ENCODE results near the gene TJP1. TPM values are rescaled to one million over a fixed set of nuclear protein-coding genes. Genes with fewer than 3 reads are reported as not detected.

Gene TJP1
- total RNA-seq, 2 experiments from 2014 or later, result not detected

GRCh38 chr15:29854413-29854812, 32.1 kb upstream of the TJP1 start:
- CTCF ChIA-PET, result no interaction called here

DNA sequence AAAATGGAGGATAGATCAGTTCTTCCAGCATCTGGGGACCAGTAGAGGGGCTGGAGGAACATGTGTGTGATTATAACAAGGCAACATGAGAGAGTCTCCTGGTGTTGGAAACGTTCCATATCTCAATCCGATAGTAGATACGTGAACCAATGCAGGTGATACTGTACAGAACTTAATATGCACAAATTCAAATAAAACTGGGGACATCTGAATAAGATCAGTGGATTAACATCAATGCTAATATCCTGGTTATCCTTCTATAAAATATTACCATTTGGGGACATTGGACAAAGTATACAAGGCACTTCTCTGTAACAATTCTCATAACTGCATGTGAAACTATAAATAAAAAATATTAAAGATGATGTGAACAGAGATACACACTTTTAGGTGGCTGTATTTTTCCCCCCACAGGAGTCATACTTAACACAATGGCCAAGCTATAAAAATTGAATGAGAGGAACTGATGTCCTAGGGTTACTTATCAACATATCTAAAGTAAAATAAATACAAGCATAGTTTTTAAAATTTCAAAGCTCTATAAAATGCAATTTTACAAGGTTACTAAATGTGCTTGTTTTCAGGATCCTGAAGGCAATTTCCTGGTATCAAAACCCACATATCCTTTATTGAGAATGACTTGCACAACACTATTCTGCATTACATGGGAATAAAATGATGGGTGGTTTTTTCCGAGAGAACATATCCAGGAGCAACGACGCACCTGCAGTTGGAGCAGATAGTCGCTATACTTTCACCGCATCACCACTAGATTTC, 31.1 kb upstream of the TJP1 start:
- Mint-ChIP-seq H3K4me1 (ENCODE audit: low read depth) (no peaks in the 10 kb centered on the region), H3K36me3 (no peaks in the 10 kb centered on the region), H3K27me3 (peaks cover 1% of the 10 kb centered on the region), H3K9me3 (peaks cover 6% of the 10 kb centered on the region), H3K27ac (no peak overlapping the region), H3K4me3 (no peak overlapping the region)
- ChIA-PET POLR2A (no interaction called here), CTCF (no interaction called here)
- intact Hi-C loops (cut with micrococcal nuclease), result no loop called here
- DNase-seq, result no peak

More at GRCh38 chr15:29854413-29854812, 32.1 kb upstream of the TJP1 start:
- no peaks in the 10 kb centered on the region for H3K4me1 Mint-ChIP-seq (ENCODE audit: low read depth)
- peaks cover 6% of the 10 kb centered on the region for H3K9me3 Mint-ChIP-seq
- no peaks in the 10 kb centered on the region for H3K36me3 Mint-ChIP-seq
- DNase-seq, result no peak
- intact Hi-C loops (cut with micrococcal nuclease), result no loop called here
- peaks cover 1% of the 10 kb centered on the region for H3K27me3 Mint-ChIP-seq
- no peak overlapping the region for H3K4me3 Mint-ChIP-seq
- POLR2A ChIA-PET, result no interaction called here
- H3K27ac Mint-ChIP-seq, result no peak overlapping the region

GRCh38 chr15:29852201-29852600, 29.9 kb upstream of the TJP1 start:
- no peak for DNase-seq
- no peaks in the 10 kb centered on the region for H3K4me1 Mint-ChIP-seq (ENCODE audit: low read depth)
- ChIA-PET CTCF (no interaction called here), POLR2A (no interaction called here)
- H3K27me3 Mint-ChIP-seq, result peaks cover 1% of the 10 kb centered on the region
- no peaks in the 10 kb centered on the region for H3K36me3 Mint-ChIP-seq
- H3K27ac Mint-ChIP-seq, result no peak overlapping the region
- intact Hi-C loops (cut with micrococcal nuclease), result no loop called here
- no peak overlapping the region for H3K4me3 Mint-ChIP-seq
- H3K9me3 Mint-ChIP-seq, result peaks cover 13% of the 10 kb centered on the region

DNA sequence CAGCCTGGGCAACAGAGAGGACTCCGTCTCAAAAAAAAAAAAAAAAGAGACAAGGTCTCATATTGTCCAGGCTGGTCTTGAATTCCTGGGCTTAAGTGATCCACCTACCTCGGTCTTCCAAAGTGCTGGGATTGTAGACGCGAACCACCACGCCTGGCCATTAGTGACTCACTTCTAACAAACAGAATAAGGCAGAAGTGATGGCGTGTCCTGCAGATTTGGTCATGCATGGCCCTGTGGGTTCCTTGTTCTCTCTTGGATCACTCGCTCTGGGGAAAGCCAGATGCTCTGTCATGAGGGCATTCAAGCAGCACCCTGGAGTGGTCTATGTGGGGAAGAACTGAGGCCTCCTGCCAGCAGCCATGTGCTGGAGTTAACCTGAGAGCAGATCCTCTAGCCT, 27.4 kb upstream of the TJP1 start:
- H3K9me3 Mint-ChIP-seq, result peaks cover 15% of the 10 kb centered on the region
- no peaks in the 10 kb centered on the region for H3K4me1 Mint-ChIP-seq (ENCODE audit: low read depth)
- peaks cover 3% of the 10 kb centered on the region for H3K27me3 Mint-ChIP-seq
- no peak for DNase-seq
- no peak overlapping the region for H3K4me3 Mint-ChIP-seq
- ChIA-PET CTCF (no interaction called here), POLR2A (no interaction called here)
- no peak overlapping the region for H3K27ac Mint-ChIP-seq
- intact Hi-C loops (cut with micrococcal nuclease), result no loop called here
- H3K36me3 Mint-ChIP-seq, result no peaks in the 10 kb centered on the region

- H3K4me1 Mint-ChIP-seq (ENCODE audit: low read depth), result no peaks in the 10 kb centered on the region
- H3K9me3 Mint-ChIP-seq, result peaks cover 15% of the 10 kb centered on the region
- no peak overlapping the region for H3K27ac Mint-ChIP-seq
- no peak overlapping the region for H3K4me3 Mint-ChIP-seq
- H3K36me3 Mint-ChIP-seq, result no peaks in the 10 kb centered on the region
- ChIA-PET POLR2A (no interaction called here), CTCF (no interaction called here)
- DNase-seq, result no peak
- intact Hi-C loops (cut with micrococcal nuclease), result no loop called here
- peaks cover 2% of the 10 kb centered on the region for H3K27me3 Mint-ChIP-seq
Observed at GRCh38 chr15:29849218-29849617, 26.9 kb upstream of the TJP1 start.

DNA sequence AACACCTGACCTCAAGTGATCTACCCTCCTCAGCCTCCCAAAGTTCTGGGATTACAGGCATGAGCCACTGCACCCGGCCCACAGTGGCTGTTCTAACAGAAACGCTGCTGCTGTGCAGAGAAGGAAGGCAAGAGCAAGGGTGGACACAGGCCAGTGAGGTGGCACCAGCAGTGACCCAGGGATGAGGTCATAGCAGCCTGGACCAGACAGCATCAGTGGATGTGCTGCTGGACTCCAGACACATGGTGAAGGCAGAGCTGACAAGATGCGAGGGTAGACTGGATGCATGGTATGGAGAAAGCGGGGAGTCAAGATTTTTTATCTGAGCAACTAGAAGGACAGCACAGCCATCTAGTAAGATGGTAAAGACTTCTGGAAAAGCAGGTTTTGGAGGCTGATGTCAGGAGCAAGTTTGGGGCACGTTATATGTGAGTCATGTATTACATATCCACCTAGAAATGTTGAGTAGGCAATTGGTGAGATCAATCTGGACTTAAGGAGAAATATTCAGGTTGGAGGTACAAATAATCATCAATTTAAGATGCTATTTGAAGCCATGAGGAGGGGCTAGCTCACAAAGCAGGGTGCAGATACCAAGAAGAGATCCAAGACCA, 22.1 kb upstream of the TJP1 start:
- H3K4me1 Mint-ChIP-seq (ENCODE audit: low read depth), result no peaks in the 10 kb centered on the region
- POLR2A ChIA-PET, result no interaction called here
- no peaks in the 10 kb centered on the region for H3K36me3 Mint-ChIP-seq
- DNase-seq, result no peak
- no peak overlapping the region for H3K27ac Mint-ChIP-seq
- H3K9me3 Mint-ChIP-seq, result peaks cover 9% of the 10 kb centered on the region
- no peak overlapping the region for H3K4me3 Mint-ChIP-seq
- intact Hi-C loops (cut with micrococcal nuclease), result no loop called here
- peaks cover 7% of the 10 kb centered on the region for H3K27me3 Mint-ChIP-seq
- CTCF ChIA-PET, result no interaction called here

DNA sequence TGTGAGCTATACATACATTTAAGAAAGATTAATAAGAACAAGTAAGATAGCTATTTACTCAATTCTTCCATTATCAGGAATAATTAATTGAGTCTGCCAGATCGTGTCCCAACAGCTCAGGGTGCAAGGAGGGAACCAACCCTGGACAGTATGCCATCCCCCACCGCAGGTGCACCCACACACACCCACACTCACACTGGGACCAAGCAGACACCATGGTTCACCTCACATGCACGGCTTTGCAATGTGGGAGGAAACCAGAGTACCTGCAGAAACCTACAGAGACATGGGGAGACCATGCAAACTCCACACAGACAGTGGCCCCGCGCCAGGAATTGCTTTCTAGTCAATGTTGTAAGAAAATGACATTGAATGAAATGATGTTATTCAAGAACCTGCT, 20.0 kb upstream of the TJP1 start:
- no peaks in the 10 kb centered on the region for H3K4me1 Mint-ChIP-seq (ENCODE audit: low read depth)
- no peak overlapping the region for H3K4me3 Mint-ChIP-seq
- ChIA-PET POLR2A (no interaction called here), CTCF (no interaction called here)
- no peak overlapping the region for H3K27ac Mint-ChIP-seq
- intact Hi-C loops (cut with micrococcal nuclease), result no loop called here
- H3K27me3 Mint-ChIP-seq, result peaks cover 15% of the 10 kb centered on the region
- DNase-seq, result no peak
- peaks cover 3% of the 10 kb centered on the region for H3K9me3 Mint-ChIP-seq
- no peaks in the 10 kb centered on the region for H3K36me3 Mint-ChIP-seq

DNA sequence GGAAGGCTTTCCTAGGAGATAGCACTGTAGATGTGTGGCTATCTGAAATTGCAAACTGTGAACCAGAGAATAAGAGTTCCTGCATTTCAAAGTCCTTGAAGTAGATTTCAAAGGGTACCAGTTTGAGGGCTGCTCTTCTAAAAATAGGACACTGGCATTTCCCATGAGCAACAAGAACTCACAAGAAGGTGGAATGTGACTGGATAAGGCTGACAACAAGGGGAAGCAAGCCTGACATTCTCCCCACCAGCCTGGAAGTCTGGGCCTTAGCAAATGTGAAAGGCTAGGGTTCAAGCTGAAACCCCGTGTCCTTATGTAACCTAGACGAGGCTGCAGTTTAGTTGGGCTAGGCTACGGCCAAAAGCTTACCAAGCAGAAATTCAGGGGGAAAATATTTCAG, 18.7 kb upstream of the TJP1 start:
- Mint-ChIP-seq H3K9me3 (no peaks in the 10 kb centered on the region), H3K27ac (no peak overlapping the region), H3K4me3 (no peak overlapping the region), H3K27me3 (peaks cover 20% of the 10 kb centered on the region), H3K36me3 (no peaks in the 10 kb centered on the region), H3K4me1 (ENCODE audit: low read depth) (no peaks in the 10 kb centered on the region)
- ChIA-PET POLR2A (no interaction called here), CTCF (no interaction called here)
- DNase-seq, result no peak
- intact Hi-C loops (cut with micrococcal nuclease), result no loop called here

GRCh38 chr15:29840054-29840453, 17.8 kb upstream of the TJP1 start:
- intact Hi-C loops (cut with micrococcal nuclease), result no loop called here
- Mint-ChIP-seq H3K36me3 (no peaks in the 10 kb centered on the region), H3K9me3 (no peaks in the 10 kb centered on the region), H3K4me3 (no peak overlapping the region), H3K27ac (no peak overlapping the region), H3K4me1 (ENCODE audit: low read depth) (no peaks in the 10 kb centered on the region), H3K27me3 (peaks cover 23% of the 10 kb centered on the region)
- DNase-seq, result no peak
- ChIA-PET POLR2A (no interaction called here), CTCF (no interaction called here)

- H3K27me3 Mint-ChIP-seq, result peaks cover 23% of the 10 kb centered on the region
- intact Hi-C loops (cut with micrococcal nuclease), result no loop called here
- H3K27ac Mint-ChIP-seq, result no peak overlapping the region
- no peak for DNase-seq
- H3K4me3 Mint-ChIP-seq, result no peak overlapping the region
- CTCF ChIA-PET, result no interaction called here
- H3K36me3 Mint-ChIP-seq, result no peaks in the 10 kb centered on the region
- H3K9me3 Mint-ChIP-seq, result no peaks in the 10 kb centered on the region
- no peaks in the 10 kb centered on the region for H3K4me1 Mint-ChIP-seq (ENCODE audit: low read depth)
- POLR2A ChIA-PET, result no interaction called here
Observed at GRCh38 chr15:29838352-29839010, 16.2 kb upstream of the TJP1 start.

GRCh38 chr15:29835301-29835700, 13.0 kb upstream of the TJP1 start:
- H3K36me3 Mint-ChIP-seq, result no peaks in the 10 kb centered on the region
- no peak for DNase-seq

DNA sequence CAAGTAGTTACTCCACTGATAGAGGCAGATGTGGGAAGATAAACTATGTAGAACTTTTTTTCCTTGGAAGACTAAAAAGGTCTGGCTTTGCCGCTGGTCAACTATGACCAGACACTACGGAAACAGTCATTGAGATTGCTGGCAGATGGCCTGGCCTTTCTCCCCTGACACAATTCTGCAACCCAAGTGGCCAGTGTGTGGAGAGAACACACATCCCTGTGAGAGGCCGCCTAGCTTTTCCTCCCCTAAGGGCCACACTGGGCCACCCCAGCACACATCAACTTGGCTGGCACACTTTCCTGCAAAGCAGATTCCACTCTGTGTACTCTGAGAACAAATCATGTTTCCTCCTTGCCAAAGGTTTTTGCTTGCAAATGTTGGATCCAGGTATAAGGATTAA, 10.4 kb upstream of the TJP1 start:
- Mint-ChIP-seq H3K27ac (no peak overlapping the region), H3K4me3 (no peak overlapping the region), H3K4me1 (ENCODE audit: low read depth) (no peaks in the 10 kb centered on the region), H3K9me3 (peaks cover 2% of the 10 kb centered on the region), H3K27me3 (peaks cover 43% of the 10 kb centered on the region), H3K36me3 (no peaks in the 10 kb centered on the region)
- intact Hi-C loops (cut with micrococcal nuclease), result no loop called here
- ChIA-PET CTCF (no interaction called here), POLR2A (no interaction called here)
- DNase-seq, result no peak

More at GRCh38 chr15:29835301-29835700, 13.0 kb upstream of the TJP1 start:
- peaks cover 2% of the 10 kb centered on the region for H3K9me3 Mint-ChIP-seq
- no peak overlapping the region for H3K27ac Mint-ChIP-seq
- H3K4me3 Mint-ChIP-seq, result no peak overlapping the region
- POLR2A ChIA-PET, result no interaction called here
- intact Hi-C loops (cut with micrococcal nuclease), result no loop called here
- H3K27me3 Mint-ChIP-seq, result peaks cover 42% of the 10 kb centered on the region
- H3K4me1 Mint-ChIP-seq (ENCODE audit: low read depth), result no peaks in the 10 kb centered on the region
- CTCF ChIA-PET, result no interaction called here
